ENCODE measurements around the gene NDST4. TPM values are rescaled to one million over a fixed set of nuclear protein-coding genes. Genes with fewer than 3 reads are reported as not detected.
A peak's percentile ranks its signal among the peaks of the same experiment; 100 is the strongest.

The NDST4 gene
- total and polyA plus RNA-seq, 4 donors = not detected

DNA sequence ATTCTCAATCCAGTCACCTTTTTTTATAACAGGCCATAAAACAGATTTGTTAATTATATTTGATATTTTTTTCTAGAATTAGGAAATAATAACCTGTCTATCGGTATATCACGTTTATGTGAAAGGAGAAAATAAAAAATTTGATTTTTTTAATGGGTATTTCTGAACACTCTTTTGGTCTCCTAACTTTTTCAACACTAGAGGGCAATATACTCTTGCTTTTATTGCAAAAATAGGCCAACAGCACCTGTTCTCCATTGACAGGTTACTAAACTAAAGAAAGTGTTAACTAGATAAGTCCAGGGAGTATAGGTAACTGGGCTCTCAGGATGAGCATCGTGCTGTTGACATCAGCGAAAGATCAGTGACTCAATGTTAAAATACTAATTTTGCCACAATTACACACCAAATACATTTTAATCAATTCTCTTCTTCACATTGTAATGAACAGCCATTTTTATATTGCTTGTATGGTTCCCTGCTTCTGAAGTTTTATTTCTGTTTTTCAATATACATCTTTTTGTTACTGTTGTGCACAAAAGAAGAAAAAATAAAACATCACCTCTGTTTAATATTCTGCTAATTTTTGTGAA is 22.8 kb downstream of the NDST4 start:
- WGBS = 6% methylated on average over 4 of the region's 4 CpGs
- Histone ChIP-seq H3K27me3 (ENCODE audit: control insufficient read depth in 4 of 4, insufficient read depth in 4 of 4, low read length in 3 of 4) (no peaks in the 10 kb centered on the region), H3K36me3 (ENCODE audit: control insufficient read depth in 4 of 4, insufficient read depth in 3 of 4, low read depth in 1 of 4, low read length in 3 of 4) (no peaks in the 10 kb centered on the region), H3K9me3 (ENCODE audit: control insufficient read depth in 4 of 4, low read length in 3 of 4) (no peaks in the 10 kb centered on the region), H3K9ac (ENCODE audit: low read depth in 1 of 2, low read length in 2 of 2) (no peak overlapping the region), H3K4me1 (ENCODE audit: control insufficient read depth in 4 of 4, insufficient read depth in 4 of 4, low read length in 3 of 4) (no peaks in the 10 kb centered on the region), H3K27ac (ENCODE audit: low read depth in 1 of 2, low read length in 2 of 2) (no peak overlapping the region), H3K4me3 (ENCODE audit: low read depth in 1 of 3, low read length in 3 of 3) (no peak overlapping the region)
- DNase-seq (ENCODE audit: low spot score) = no peak
- no peak for TF ChIP-seq TAF1 (conservative IDR thresholded peaks at IDR 0.05)
- TF ChIP-seq NR2F2 (IDR thresholded peaks at IDR 0.05) = no peak
- TF ChIP-seq REST (IDR thresholded peaks at IDR 0.05) = no peak
- TF ChIP-seq HNF4G (IDR thresholded peaks at IDR 0.05) = no peak
- TF ChIP-seq CTCF (IDR thresholded peaks at IDR 0.05; ENCODE audit: low read depth, low read length, missing input control) = peak; percentile 49
- TF ChIP-seq FOXA1 (IDR thresholded peaks at IDR 0.05) = no peak
- TF ChIP-seq RAD21 (IDR thresholded peaks at IDR 0.05) = peak; percentile 81 to 82

DNA sequence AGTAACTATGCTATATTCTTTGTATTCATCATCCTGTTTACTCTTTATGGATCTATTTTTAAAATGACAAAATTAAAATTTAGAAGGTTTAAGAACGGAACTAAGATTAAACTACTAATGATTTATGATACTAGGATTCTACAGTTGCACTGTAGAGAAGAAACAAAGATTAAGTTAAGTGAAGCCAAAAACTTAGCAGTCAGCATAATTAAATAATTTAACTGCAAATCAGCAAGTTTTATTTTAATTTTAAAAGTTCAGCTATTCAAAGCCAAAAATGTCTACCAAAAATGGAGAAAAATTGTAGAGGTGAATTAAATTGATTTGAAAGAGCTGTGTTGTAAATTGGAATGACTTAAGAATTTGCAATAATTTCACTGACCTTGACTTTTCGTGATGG is 30.8 kb downstream of the NDST4 start:
- H3K36me3 ChIP-seq (ENCODE audit: control insufficient read depth in 4 of 4, insufficient read depth in 3 of 4, low read depth in 1 of 4, low read length in 3 of 4) = no peaks in the 10 kb centered on the region
- no peaks in the 10 kb centered on the region for H3K4me1 ChIP-seq (ENCODE audit: control insufficient read depth in 4 of 4, insufficient read depth in 4 of 4, low read length in 3 of 4)
- H3K9ac ChIP-seq (ENCODE audit: low read depth in 1 of 2, low read length in 2 of 2) = no peak overlapping the region
- H3K27ac ChIP-seq (ENCODE audit: low read depth in 1 of 2, low read length in 2 of 2) = no peak overlapping the region
- no peak for DNase-seq (ENCODE audit: low spot score)
- no peak overlapping the region for H3K4me3 ChIP-seq (ENCODE audit: low read depth in 1 of 3, low read length in 3 of 3)
- 67% methylated on average over 2 of the region's 2 CpGs for WGBS
- TF ChIP-seq REST (IDR thresholded peaks at IDR 0.05) (no peak), YY1 (IDR thresholded peaks at IDR 0.05) (no peak), GABPA (IDR thresholded peaks at IDR 0.05 in 1 of 2, conservative IDR thresholded peaks at IDR 0.05 in 1 of 2) (no peak)
- no peaks in the 10 kb centered on the region for H3K9me3 ChIP-seq (ENCODE audit: control insufficient read depth in 4 of 4, low read length in 3 of 4)
- no peaks in the 10 kb centered on the region for H3K27me3 ChIP-seq (ENCODE audit: control insufficient read depth in 4 of 4, insufficient read depth in 4 of 4, low read length in 3 of 4)

All from liver (tissue), 9 donors.